Umbilical cord (tissue), 2 donors: Measurements from ENCODE around the gene NRROS. TPM values are rescaled to one million over a fixed set of nuclear protein-coding genes. Genes with fewer than 3 reads are reported as not detected.

Experiments
- DNase-seq: peaks from one replicate; pipeline ENCODE4 v3.0.0-alpha.2; 2015; ENCODE audit warnings: low spot score
- total RNA-seq: library from RNA; depleted of rRNA; stranded (reverse); fragments of >200 nt; gene quantifications from one replicate; pipeline ENCODE4 v1.2.3, GENCODE V29; 2014; ENCODE audit warnings: low replicate concordance; ENCODE audit not compliant: insufficient read depth

NRROS gene
- total RNA-seq, 1 donor from 2014 or later = 0.96 TPM

DNA sequence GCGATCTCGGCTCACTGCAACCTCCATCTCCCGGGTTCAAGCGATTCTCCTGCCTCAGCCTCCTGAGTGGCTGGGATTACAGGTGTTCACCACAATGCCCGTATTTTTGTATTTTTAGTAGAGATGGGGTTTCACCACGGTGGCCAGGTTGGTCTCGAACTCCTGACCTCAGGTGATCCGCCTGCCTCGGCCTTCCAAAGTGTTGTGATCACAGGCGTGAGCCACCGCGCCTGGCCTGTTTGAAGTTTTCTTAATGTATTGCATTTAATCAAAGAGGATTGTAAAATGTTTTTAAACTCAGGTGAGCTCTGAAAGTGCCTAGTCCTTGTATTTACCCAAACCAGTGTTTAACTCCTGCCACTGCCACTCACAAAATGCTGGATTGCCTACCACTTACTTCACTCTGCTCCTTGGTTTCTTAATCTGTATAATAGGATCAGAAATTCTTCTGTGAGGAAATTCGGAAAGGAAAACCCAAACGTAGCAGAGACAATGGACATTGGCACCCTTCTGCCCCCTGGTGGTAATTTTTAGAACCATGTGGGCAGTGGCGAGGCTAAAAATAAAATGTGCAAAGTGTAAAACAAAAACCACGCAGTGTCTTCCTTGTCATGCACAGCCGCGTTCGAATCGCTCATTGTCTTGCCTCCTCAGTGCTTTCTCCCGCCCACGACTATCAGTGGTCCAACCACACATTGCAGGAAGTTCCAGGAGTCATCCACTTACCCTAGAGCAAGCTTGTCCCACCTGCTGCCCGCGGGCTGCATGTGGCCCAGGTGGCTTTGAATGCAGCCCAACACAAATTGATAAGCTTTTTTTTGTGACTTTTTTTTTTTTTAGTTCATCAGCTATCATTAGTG, 45.3 kb downstream of the NRROS start:
- peak; percentile 69 for DNase-seq

DNA sequence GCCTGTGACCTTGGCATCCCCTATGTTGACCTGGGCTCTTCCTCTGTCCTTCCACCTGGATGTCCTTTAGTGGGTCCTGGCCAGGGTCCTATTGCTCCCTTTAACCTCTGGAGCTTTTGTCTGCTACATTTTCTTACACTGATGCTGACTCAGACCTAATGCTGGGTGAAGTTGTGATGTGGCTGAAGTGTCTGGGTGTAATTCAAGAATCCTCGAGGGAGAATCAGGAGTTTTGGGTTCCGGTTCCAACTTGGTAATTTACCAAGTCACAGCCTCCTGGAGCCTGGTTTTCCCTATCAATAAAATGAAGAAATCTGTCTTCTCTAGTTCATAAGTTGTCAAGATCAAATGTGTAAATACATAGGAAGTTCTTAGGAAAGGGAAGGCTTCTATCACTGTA, 46.9 kb downstream of the NRROS start:
- DNase-seq = no peak

DNA sequence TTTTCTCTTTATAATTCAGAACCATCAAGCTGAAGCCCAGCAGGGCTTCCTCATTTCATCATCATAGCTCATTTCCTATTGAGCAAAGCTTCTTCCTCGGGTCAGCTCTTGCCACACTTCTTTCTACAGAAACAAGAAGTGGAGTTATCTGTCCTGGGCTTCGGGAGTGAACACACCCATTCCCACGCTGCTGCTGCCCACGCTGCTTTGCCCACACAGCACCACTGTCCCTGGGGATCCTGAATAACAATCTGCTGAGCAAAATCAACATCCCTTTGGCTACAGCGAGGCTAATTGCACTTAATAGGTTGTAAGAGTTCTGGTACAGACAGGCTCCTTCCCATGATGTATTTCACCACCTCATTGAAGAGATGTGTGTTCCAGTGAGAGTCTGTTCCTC, 48.9 kb downstream of the NRROS start:
- DNase-seq = peak; percentile 34

DNA sequence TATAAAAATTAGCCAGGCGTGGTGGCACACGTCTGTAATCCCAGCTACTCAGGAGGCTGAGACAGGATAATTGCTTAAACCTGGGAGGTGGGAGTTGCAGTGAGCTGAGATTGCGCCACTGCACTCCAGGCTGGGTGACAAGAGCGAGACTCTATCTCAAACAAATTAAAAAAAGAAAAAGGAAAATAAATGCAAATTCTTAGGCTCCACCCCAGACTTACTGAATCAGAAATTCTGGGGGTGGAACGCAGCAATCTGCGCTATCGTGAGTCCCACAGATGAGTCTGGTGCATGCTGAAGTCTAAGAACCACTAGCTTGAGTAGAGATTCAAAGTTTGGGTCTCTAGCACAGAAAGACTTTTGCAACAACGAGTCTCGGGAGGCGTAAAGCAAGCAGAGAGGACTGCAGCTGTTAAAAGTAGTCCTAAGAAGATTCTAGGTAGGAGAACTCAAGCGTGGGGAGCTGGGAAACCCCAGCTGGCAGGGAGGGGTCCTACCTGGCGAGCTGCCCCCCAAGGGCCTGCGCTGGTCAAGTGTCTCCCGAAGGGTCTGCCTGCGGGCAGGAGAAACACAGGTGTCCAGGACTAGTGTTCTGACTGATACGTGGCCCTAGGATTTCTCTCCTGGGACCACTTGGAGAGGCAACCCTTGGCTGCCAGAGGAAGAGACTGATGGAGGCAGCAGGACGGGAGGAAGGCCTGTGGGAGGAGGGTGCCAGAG, 50.6 kb downstream of the NRROS start:
- DNase-seq = no peak

DNA sequence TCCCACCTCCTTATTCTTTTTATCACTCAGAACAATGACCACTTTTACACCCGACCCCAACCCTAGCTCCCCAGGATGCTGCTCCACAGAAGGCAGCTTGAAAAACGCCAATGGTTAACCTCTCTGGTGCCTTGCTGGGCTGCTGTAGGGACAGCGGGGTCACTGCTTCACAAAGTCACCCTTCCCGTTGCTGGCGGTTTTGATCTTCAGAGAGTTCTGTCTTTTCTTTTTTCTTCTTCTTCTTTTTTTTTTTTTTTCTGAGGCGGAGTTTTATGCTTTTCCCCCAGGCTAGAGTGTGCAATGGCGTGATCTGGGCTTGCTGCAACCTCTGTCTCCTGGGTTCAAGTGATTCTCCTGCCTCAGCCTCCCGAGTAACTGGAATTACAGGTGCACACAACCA, 51.9 kb downstream of the NRROS start:
- DNase-seq = no peak

DNA sequence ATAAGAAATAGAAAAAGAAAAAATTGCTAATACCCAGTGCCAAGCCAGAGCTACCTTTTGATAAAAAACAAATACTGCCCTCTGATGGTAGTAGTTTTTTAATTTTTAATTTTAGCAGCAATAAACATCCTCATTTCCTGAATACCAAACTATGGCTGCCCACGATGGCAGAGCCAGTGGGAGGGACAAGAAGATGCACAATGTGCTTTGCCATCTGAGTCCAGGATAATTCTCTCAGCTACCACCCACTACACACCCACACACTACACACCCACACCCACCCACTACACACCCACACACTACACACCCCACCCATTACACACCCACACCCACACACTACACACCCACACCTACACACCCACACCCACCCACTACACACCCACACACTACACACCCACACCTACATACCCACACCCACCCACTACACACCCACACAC, 54.7 kb downstream of the NRROS start:
- DNase-seq = no peak

DNA sequence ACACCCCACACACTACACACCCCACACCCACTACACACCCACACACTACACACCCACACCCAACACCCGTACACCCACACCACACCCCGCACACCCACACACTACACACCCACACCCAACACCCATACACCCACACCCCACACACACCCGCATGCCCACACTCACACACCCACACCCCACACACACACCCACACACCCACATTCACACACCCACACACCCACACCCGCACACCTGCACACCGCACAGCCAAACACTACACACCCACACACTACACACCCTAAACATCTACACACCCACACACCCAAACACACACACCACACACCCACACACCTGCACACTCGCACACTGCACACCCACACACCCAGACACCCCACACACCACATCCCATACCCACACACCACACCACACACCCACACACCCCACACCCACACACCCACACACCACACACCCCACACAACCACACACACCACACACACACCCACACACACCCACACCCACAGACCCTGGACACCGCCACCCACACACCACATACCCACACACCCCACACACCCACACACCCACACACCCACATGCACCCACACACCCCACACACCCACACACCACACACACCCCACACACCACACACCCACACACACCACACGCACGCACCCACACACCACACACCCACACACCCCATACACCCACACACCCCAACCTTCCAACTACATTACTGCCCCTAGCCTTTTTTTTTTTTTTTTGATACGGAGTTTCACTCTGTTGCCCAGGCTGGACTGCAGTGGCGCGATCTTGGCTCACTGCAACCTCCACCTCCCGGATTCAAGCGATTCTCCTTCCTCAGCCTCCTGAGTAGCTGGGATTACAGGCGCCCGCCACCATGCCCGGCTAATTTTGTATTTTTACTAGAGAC, 55.7 kb downstream of the NRROS start:
- no peak for DNase-seq

DNA sequence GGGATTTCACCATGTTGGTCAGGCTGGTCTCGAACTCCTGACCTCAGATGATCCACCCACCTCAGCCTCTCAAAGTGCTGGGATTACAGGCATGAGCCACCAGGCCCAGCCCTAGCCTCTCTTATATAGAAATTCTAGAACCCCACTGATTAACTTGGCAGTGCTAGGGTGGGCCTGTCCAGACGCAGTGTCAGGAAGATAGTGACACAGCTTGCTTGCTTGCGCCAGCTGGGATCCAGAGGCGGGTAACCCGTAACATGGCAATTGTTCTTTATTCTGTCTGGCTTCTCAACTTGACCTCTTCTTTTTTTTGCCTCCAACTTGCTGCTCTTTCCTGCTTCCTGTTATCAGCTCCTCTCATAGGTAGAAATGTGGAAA, 56.3 kb downstream of the NRROS start:
- DNase-seq = no peak

DNA sequence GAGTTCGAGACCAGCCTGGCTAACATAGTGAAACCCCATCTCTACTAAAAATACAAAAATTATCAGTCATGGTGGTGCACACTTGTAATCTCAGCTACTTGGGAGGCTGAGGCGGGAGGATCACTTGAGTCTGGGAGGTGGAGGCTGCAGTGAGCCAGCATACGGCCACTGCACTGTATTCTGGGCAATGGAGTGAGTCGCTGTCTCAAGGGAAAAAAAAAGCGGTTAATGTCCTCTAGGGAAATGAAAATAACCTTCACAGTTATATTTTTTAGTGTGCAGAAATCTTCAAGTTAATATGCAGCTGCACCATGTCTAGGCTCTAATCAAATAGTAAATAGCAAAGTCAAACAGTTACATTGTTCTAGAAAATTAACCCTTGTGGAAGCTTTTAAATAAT, 57.8 kb downstream of the NRROS start:
- no peak for DNase-seq

DNA sequence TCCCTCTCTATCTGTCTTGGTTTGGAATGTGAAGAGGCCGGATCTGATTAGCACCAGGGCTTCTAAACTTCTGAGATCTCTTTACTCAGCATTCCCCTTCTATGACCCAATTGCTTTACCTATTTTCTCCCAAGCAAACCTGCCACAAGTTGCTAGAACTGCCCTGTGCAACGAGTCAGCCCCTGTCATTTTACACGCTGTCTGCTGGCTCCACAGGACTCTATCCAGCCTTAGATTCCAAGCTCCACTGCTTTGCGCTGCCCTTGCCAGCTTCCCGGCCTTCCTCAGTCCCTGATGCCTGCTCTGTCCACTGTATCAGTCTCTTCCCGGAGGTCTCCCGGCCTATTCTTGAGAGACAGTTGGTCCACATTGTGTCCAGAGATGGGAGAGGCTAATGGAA, 60.3 kb downstream of the NRROS start:
- no peak for DNase-seq

DNA sequence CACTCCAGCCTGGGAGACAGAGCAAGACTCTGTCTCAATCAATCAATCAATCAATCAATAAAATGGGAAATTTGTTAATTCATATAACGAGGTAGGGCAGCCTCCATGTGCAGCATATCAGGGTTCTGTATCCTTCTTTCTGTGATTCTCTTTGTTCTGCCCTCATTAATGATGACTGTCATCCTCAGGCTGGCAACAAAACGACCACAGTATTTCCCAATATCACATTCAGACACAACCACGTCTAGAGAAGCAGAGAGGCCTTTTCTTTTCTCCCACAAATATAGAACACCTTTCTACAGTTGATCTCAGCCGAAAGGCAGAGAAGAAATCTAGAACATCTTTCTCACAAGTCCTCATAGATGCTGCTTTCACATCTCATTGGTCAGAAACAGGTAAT, 61.3 kb downstream of the NRROS start:
- no peak for DNase-seq

DNA sequence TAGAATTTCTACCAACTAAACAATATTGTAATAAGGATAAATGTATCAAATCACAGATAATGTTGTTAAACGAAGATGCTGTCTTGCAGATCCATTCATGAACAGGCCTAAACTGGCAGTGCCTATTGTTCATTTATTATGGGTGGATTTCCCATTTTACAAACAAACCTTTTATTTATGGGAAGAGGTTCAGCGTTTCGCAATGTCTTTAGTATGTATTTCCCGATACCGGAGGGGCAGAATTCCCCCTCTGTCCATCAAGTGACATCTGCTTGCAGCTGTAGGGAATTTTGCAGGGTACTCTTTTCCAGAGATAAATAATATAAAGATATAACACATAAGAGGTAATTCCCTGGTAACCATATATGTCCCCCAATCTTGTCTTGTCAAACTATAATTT, 66.8 kb downstream of the NRROS start:
- DNase-seq = no peak

DNA sequence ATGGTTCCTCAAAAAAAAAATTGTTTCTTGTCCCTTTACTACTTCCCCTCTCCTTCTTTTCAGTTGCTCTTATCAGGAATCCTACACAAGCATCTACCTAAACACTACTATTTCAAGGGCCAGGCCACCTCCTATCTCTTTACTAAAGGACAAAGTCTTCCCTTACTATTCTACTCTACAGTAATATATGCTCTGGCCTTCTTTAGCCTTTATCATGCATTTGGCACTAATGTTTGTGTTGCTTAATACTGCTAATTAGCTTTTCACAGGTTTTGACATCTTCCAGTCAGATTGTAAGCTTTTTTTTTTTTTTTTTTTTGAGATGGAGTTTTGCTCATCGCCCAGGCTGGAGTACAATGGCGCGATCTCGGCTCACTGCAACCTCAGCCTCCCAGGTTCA, 67.2 kb downstream of the NRROS start:
- no peak for DNase-seq

DNA sequence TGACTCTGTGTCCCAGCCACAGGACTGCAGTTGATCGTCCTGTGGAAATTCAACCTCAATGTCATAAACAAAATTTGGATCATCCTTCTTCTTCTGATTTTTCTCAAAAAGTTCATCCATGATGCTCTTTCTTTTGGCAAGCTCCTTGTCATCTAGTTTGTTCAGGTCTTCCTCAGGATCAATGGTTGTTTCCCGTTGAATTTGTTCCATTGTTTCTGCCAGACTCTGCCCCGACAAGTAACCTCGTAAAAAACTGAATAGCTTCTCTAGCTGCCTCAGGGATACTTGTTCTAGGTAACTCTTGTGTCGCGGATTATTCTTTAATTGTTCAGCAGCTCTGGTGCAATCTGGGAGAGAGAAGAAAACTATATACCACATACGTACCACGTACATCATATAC, 68.1 kb downstream of the NRROS start:
- no peak for DNase-seq

DNA sequence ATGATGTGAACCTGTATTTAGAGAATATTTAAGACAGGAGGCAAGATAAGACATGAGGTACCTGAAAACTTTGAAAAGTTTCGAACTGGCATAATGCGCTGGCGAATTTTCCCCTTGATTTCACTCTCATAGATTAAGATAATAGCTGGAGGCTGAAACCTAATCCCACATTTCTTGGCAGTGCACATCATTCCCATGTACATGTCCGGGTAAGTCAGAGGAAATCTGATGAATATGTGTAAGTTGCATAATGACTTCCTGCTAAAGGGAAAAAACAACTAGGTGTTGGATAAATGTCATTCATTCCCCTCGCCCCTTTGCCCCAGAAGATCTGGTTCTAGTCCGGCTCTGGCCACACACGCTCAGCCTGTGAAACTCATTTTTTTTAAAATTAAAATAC, 69.0 kb downstream of the NRROS start:
- DNase-seq = no peak

Other genes starting within 250 kb of the NRROS start
- gene UBXN7, start 207.3 kb upstream of the NRROS start, total RNA-seq = 18.8 TPM
- gene RNF168, start 135.9 kb upstream of the NRROS start, total RNA-seq = 20.2 TPM
- gene SMCO1, start 124.3 kb upstream of the NRROS start, total RNA-seq = not detected
- 10.1 TPM for gene WDR53, start 71.1 kb upstream of the NRROS start, total RNA-seq
- 11.8 TPM for gene FBXO45, start 71.0 kb upstream of the NRROS start, total RNA-seq
- 7.2 TPM for gene CEP19, start 72.6 kb downstream of the NRROS start, total RNA-seq
- gene PIGX, start 72.7 kb downstream of the NRROS start, total RNA-seq = 23.8 TPM
- 18.1 TPM for gene PAK2, start 100.2 kb downstream of the NRROS start, total RNA-seq
- gene SENP5, start 228.2 kb downstream of the NRROS start, total RNA-seq = 44.3 TPM